Activated T-helper 17 cell treated with anti-CD3 and anti-CD28 coated beads, Interleukin-2, amount 50 U/mL, for 72 hours (primary cell): Measurements from ENCODE around the gene C1orf159. TPM values are rescaled to one million over a fixed set of nuclear protein-coding genes. Genes with fewer than 3 reads are reported as not detected.

Experiments
- ATAC-seq: fragments of 150-1000 bp; cut with Tn5 transposase; replicated peaks from 2 replicates; pipeline ENCODE4 v1.10.0; 2021; ENCODE audit warnings: mild to moderate bottlenecking, moderate library complexity
- H3K27ac Mint-ChIP-seq: one replicate; pipeline ENCODE4 v1.8.0; 2022; ENCODE audit warnings: mixed read lengths
- H3K27me3 Mint-ChIP-seq: one replicate; pipeline ENCODE4 v1.8.0; 2022; ENCODE audit warnings: mixed read lengths
- H3K36me3 Mint-ChIP-seq: one replicate; pipeline ENCODE4 v1.8.0; 2022; ENCODE audit warnings: low read depth, mild to moderate bottlenecking, mixed read lengths
- H3K4me1 Mint-ChIP-seq: one replicate; pipeline ENCODE4 v1.8.0; 2022; ENCODE audit warnings: mixed read lengths
- H3K4me3 Mint-ChIP-seq: one replicate; pipeline ENCODE4 v1.8.0; 2022; ENCODE audit warnings: mild to moderate bottlenecking, mixed read lengths
- H3K9me3 Mint-ChIP-seq: one replicate; pipeline ENCODE4 v1.8.0; 2022; ENCODE audit warnings: mixed read lengths
- total RNA-seq, 2 donors: library from RNA; stranded (reverse); gene quantifications; one replicate each; pipeline ENCODE4 v1.2.3, GENCODE V29; 2022

Gene C1orf159
- total RNA-seq, 2 donors from 2014 or later, result 15.7 to 18.8 TPM

DNA sequence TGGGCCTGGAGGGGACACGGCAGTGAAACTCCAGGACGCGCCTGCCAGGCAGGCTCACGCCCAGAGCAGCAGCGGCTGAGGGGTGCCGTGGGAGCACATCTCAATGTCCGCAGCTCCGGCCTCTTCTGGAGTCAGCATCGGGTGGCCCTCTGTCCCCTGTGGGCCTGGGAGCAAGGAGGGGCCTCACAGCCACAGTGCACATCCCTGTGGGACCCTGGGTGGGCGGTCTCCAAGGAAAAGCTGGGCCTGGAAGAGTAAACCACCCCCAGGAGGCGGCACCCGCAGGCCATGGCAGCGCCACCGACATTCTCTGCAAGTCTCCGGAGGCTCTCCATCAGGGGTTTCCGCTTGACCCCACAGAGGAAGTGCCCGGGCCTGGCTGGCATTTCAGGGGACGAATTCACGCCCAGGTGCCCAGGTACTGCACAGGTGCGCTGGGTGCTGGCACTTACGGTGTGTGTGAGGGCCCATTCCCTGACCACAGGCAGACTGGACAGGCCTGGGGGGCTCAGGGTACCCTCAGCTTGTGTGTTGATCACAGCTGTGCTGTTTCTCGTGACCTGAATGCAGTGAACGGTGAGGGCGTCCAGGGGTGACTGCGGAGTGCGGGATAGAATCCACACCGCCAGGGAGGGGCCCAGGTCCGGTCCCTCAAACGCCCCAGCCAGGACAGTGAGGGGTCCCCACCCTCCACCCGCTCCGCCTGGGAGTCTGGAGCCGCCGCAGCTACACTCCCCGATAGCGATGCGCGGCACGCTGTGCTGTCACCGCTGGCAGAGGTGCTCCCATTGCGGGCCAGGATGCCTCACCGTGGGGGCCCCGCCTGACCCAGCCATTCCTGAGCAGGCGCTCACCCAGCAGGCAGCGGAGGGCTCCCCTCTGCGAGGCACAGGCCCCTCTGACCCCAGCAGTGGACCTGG, 25.2 kb downstream of the C1orf159 start:
- Mint-ChIP-seq H3K27ac (no peak overlapping the region), H3K27me3 (no peaks in the 10 kb centered on the region), H3K9me3 (no peaks in the 10 kb centered on the region), H3K36me3 (no peaks in the 10 kb centered on the region), H3K4me3 (no peak overlapping the region), H3K4me1 (no peaks in the 10 kb centered on the region)
- ATAC-seq, result no peak

DNA sequence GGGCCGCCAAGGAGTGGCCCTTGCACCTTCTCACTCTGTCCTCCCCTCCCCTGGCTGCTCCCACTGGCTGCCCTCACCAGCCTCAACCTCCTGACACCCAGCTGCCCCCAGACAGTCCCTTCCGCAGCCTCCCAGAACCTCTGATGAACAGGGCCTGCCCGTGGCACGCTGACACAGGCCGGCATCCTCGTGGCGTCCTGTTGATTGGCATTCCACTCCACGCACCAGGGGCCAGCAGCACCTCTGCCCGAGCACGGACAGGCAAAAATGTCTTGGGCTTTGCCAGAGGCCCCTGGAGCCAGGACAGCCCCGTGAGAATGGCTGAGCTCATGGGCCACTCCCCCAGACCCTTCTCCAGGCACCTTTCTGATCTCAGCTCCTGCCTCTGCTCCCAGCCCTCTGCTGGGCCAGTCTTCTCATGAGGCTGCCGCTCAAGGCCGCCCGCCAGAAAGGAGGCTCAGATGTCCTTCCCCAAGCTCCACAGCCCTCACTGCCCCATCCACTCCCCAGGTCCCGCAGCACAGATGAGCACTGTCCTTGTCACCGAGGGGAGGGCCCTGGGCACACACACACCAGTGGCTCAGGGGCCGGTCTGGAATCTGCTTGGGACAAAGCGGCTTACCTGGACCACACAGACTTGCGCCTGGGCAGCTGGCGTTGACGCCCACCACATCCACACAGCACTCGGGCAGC, 26.0 kb downstream of the C1orf159 start:
- Mint-ChIP-seq H3K27ac (no peak overlapping the region), H3K4me1 (no peaks in the 10 kb centered on the region), H3K9me3 (no peaks in the 10 kb centered on the region), H3K4me3 (no peak overlapping the region), H3K36me3 (no peaks in the 10 kb centered on the region), H3K27me3 (no peaks in the 10 kb centered on the region)
- ATAC-seq, result no peak

DNA sequence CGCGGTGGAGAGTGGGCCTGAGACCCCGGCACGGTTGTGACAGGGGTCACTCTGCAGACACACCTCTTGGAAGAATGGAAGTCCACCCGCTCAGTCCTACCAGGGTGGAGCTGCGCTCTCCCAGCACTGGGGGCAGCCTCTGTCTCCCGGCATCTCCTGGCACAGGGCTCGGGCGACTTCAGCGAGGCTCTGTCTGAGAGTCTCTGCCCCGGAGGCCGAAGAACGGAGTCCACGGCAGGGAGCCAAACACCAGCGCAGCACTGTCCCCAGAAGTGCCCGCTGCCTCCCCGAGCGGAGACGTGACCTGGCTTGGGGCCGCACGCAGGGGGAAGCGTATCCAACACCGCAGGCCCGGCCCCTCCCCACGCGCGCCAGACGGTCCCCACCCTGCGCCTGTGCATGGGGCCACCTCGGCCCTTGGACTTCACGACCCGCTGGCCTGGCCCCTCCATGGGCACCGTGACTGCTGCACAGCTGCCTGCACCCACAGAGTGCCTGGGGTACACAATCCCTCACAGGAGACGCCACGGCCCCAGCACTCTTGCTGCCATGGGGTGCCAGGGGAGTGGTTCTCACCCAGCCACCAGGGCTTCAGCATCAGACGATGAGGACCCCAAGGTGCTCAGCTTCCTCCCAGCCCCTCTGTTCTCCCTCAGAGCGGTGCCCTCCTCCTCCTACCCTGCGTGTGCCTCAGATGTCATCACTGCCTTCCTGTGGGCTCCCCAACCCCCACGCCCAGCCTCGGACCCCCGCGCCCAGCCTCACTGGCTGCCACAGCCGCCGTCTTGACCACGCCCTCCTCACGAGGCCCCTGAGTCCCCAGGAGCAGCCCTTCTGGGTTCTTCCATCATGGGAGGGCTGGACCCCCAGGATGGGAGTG, 26.8 kb downstream of the C1orf159 start:
- H3K4me1 Mint-ChIP-seq, result no peaks in the 10 kb centered on the region
- no peak for ATAC-seq
- no peaks in the 10 kb centered on the region for H3K27me3 Mint-ChIP-seq
- H3K36me3 Mint-ChIP-seq, result no peaks in the 10 kb centered on the region
- no peak overlapping the region for H3K4me3 Mint-ChIP-seq
- H3K9me3 Mint-ChIP-seq, result no peaks in the 10 kb centered on the region
- H3K27ac Mint-ChIP-seq, result no peak overlapping the region

DNA sequence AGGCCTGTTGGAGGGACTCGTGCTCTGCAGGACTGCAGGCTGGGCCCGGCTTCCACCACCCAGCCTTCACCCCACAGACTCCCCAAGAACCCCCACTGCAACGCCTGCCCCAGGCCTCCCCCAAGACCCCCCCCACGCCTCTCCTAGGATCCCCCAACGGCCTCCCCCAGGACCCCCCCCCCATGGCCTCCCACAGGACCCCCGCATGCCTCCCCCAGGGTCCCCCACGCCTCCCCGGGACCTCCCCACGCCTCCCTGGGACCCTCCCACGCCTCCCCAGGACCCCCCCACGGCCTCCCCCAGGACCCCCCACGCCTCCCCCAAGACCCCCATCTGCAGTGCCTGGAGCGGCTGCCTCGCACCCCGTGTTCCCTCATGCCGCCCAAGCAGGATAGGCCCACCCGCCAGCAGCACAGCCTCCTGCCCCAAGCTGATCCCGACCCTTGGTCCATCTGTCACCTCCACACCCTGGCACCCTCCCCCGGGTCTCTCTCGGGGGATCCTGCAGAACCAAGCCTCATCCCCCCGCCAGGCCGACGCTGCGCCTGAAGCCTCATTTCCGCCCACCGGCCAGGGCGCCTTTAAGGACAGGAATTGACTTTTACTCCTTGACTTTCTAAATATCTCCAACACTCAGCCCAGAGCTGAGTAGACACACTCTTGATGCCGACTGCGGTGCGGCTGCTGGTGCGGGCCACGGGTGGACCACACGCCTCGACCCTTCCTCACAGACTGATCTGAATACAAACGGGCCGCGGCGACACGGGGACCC, 27.7 kb downstream of the C1orf159 start:
- Mint-ChIP-seq H3K27me3 (no peaks in the 10 kb centered on the region), H3K4me1 (no peaks in the 10 kb centered on the region), H3K36me3 (no peaks in the 10 kb centered on the region), H3K9me3 (no peaks in the 10 kb centered on the region), H3K4me3 (no peak overlapping the region), H3K27ac (no peak overlapping the region)
- no peak for ATAC-seq

GRCh38 chr1:1087351-1088028, 28.4 kb downstream of the C1orf159 start:
- Mint-ChIP-seq H3K36me3 (no peaks in the 10 kb centered on the region), H3K9me3 (no peaks in the 10 kb centered on the region), H3K27ac (no peak overlapping the region), H3K27me3 (no peaks in the 10 kb centered on the region), H3K4me1 (no peaks in the 10 kb centered on the region), H3K4me3 (no peak overlapping the region)
- ATAC-seq, result no peak

GRCh38 chr1:1086911-1087341, 29.0 kb downstream of the C1orf159 start:
- no peaks in the 10 kb centered on the region for H3K27me3 Mint-ChIP-seq
- no peak for ATAC-seq

DNA sequence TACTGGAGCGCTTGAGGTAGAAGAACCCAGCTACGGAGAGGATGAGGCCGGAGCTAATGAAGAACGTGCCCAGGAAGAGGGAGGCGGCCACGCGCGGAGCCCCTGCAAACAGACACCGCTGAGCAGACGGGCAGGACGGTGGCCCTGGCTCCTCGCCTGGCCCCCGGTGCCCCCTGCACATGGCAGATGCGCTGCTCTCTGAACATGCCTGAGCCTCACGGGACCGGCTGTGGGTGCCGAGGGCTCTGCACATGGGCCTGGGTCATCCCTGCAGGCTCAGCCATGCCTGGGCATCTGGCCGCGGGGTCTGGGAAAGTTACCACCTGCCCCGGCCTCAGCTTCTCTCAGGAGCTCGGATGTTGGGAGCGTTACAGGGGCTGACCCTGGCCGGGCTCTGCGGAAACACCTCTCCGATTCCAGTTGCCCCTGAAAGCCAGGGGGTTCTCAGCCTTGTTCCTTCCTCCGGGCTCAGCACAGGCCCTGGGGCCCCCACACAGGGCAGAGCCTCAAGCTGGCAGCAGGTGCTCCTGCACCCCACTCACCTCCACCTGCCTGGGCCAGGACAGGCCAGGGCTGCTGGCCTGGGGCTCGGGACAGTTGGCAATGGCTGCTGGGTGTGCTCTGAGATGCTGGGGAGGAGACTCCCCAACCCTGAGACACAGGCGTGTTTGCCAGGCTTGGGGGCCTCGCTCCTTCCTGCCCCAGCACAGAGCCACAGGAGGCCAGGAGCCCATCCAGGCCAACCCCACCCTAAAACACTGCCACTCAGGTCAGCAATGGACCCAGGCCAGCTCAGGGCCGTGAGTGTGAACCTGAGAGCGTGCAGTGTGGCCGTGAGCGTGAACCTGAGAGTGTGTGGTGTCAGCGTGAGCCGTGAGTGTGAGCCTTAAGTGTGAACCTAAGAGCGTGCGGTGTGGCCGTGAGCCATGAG, 29.7 kb downstream of the C1orf159 start:
- no peak for ATAC-seq
- Mint-ChIP-seq H3K36me3 (no peaks in the 10 kb centered on the region), H3K4me1 (no peaks in the 10 kb centered on the region), H3K27me3 (no peaks in the 10 kb centered on the region), H3K4me3 (no peak overlapping the region), H3K9me3 (no peaks in the 10 kb centered on the region), H3K27ac (no peak overlapping the region)

More at GRCh38 chr1:1086911-1087341, 29.0 kb downstream of the C1orf159 start:
- Mint-ChIP-seq H3K4me3 (no peak overlapping the region), H3K9me3 (no peaks in the 10 kb centered on the region), H3K36me3 (no peaks in the 10 kb centered on the region), H3K4me1 (no peaks in the 10 kb centered on the region), H3K27ac (no peak overlapping the region)

DNA sequence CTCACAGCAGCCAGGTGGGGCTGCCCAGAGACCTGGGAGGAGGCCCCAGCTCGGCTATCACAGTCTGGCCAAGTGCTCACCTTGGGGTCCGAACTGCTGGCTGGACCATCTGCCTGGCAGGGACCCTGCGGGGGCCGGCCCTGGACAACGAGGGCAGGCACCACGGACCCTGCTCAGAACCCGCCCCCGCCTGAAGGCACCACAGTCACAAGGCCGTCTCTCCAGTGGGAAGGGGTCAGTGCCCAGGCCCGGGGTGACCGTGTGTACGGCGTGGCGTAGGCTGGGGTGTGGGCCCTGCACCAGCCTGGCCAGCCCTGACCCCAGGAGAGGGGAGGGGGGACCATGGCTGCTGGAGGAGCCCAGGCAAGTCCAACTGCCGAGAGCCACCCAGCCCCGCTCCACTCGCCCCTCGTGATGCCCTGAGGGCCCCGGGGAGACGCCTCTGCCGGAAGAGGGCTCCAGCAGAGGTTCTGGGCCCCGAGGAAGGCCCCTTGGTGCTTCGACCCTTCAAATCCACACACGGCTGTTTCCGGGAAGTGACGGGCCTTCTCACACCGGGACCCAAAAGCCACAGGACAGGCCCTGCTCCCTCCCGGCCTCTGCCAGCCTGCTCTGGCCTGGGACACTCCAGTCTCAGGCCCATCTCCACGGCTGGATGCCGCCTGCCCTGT, 30.6 kb downstream of the C1orf159 start:
- Mint-ChIP-seq H3K4me3 (no peak overlapping the region), H3K36me3 (no peaks in the 10 kb centered on the region), H3K9me3 (no peaks in the 10 kb centered on the region), H3K27ac (no peak overlapping the region), H3K4me1 (no peaks in the 10 kb centered on the region), H3K27me3 (no peaks in the 10 kb centered on the region)
- ATAC-seq, result no peak

DNA sequence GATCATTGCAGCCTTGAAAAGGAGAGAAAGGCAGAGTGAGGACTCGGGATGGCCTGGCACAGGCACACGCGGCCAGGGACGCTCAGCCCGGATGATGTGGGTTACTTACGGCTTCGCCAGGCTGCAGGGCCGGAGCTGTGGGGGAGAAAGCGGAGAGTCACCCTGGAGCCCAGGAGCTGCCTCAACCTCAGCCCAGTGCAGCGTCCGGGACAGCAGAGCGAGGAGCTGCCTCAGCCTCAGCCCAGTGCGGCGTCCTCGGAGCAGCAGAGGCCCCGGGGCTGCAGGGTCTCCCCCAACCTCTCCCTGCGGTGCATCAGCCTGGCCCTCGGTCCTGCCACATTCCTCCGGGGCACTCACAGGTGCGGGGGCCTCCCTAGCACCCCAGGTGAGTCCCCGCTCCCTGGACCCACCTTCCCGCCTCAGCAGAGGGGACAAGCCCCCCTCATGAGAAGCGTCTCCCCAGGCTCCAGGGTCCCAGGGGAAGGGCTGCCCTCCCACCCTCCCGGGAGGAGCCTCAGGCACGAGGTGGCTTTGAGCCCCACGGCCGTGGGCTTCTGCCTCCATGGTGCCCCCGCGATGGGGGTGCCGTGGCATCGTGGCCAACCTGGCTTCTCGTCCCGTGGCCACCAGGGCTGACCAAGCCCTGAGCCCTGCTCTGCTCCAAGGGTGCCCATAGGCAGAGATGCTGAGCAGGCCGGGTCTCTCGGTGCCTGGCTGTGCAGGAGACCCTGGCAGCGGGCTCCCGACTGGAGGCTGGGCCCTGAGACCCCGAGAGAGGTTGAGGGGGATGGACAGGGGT, 31.3 kb downstream of the C1orf159 start:
- no peak overlapping the region for H3K27ac Mint-ChIP-seq
- H3K36me3 Mint-ChIP-seq, result no peaks in the 10 kb centered on the region
- ATAC-seq, result no peak
- H3K4me1 Mint-ChIP-seq, result no peaks in the 10 kb centered on the region
- H3K27me3 Mint-ChIP-seq, result no peaks in the 10 kb centered on the region
- H3K9me3 Mint-ChIP-seq, result no peaks in the 10 kb centered on the region
- no peak overlapping the region for H3K4me3 Mint-ChIP-seq

DNA sequence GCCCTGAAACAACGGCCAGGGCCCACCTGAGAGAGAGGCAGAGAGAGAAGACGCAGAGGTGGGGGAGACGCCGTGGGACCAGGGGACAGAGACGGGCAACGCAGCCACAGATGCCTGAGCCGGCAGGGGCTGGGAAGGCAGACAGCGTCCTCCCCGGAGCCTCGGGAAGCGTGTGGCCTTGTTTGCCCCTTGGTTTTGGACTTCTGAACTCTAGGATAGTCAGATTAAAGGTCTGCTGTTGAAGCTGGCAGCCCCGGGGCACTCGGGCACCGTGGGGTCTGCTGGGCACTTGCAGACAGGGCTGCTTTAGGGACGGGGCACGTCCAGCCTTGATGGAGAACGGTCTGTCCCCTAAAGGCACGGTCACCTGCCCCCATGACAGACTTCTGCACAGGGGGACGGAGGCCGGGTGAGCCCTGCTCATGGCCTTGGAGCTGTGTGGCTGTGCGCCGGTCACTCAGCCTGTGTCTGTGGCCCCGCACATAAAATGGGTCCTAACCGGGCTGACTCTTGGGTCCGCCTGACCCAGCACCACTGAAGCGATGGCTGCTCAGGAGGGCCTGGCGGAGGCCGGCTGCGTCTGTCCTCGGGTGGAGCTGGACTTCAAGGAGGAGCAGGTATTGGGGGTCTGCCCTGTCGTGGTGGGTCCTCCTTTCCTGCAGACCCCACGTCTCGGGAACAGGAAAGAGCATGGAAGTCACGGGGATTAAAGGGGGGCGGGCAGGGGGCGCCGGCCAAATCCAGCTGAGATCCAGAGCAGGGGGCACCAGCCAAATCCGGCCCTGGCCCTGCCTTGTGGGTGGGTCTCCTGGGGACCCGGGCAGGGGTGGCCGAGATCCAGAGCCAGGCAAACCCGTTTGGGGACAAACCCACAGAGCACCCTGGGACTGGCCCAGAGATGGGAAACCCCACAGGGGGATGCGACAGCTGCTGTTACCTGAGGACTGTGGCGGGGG, 32.2 kb downstream of the C1orf159 start:
- no peak overlapping the region for H3K27ac Mint-ChIP-seq
- H3K9me3 Mint-ChIP-seq, result no peaks in the 10 kb centered on the region
- H3K4me1 Mint-ChIP-seq, result no peaks in the 10 kb centered on the region
- H3K27me3 Mint-ChIP-seq, result no peaks in the 10 kb centered on the region
- H3K4me3 Mint-ChIP-seq, result no peak overlapping the region
- H3K36me3 Mint-ChIP-seq, result no peaks in the 10 kb centered on the region
- ATAC-seq, result no peak
